COLO668 (cell line): ENCODE measurements around the gene ASCL4.
"Not testable (repeated sequence)": the region's sequence is repeated elsewhere in the genome, so short reads cannot be mapped to it uniquely, and the experiment has no call there.

Source experiments
- DNase-seq: peaks from one replicate; lab custom pipeline; 2025; ENCODE audit not compliant: unreplicated experiment; lab: John Stamatoyannopoulos, UW

ASCL4 gene

GRCh38 chr12:107774349-107775029, at the start of gene ASCL4:
Gene ASCL4, plus strand, starts transcription at chr12:107774704. Its CDS starts 515 bp downstream, at chr12:107775219.
- no peak for DNase-seq

- not testable (repeated sequence) for DNase-seq
These were observed 47.2 kb upstream of the ASCL4 start for GRCh38 chr12:107727327-107727726.

- not testable (repeated sequence) for DNase-seq
These were observed 46.8 kb upstream of the ASCL4 start for GRCh38 chr12:107727742-107728141.

GRCh38 chr12:107730618-107731341, 43.7 kb upstream of the ASCL4 start:
- DNase-seq = no peak

- no peak for DNase-seq
These were observed 43.1 kb upstream of the ASCL4 start for GRCh38 chr12:107731366-107731765.

GRCh38 chr12:107732365-107732764, 42.1 kb upstream of the ASCL4 start:
- no peak for DNase-seq

- no peak for DNase-seq
These were observed 40.4 kb upstream of the ASCL4 start for GRCh38 chr12:107734139-107734538.

- DNase-seq = no peak
These were observed 38.7 kb upstream of the ASCL4 start for GRCh38 chr12:107735763-107736162.

- no peak for DNase-seq
These were observed 37.6 kb upstream of the ASCL4 start for GRCh38 chr12:107736914-107737313.

- no peak for DNase-seq
These were observed 26.0 kb upstream of the ASCL4 start for GRCh38 chr12:107748472-107748871.

- no peak for DNase-seq
These were observed 25.4 kb upstream of the ASCL4 start for GRCh38 chr12:107749083-107749482.

GRCh38 chr12:107759410-107759809, 15.1 kb upstream of the ASCL4 start:
- DNase-seq = peak; percentile 50

GRCh38 chr12:107760207-107760808, 14.2 kb upstream of the ASCL4 start:
- peak; percentile 53 for DNase-seq

- DNase-seq = peak; percentile 99
These were observed 13.5 kb upstream of the ASCL4 start, which contains the start of gene PRDM4 for GRCh38 chr12:107760809-107761501. Gene PRDM4, minus strand, starts transcription at chr12:107761137. Its CDS starts 622 bp downstream, at chr12:107760515.

GRCh38 chr12:107761502-107761904, 13.0 kb upstream of the ASCL4 start:
- peak; percentile 37 for DNase-seq

- DNase-seq = no peak
These were observed 11.6 kb upstream of the ASCL4 start for GRCh38 chr12:107762874-107763273.

GRCh38 chr12:107764626-107765025, 9.9 kb upstream of the ASCL4 start:
- DNase-seq = no peak

GRCh38 chr12:107765316-107765715, 9.2 kb upstream of the ASCL4 start:
- DNase-seq = no peak

- no peak for DNase-seq
These were observed 7.0 kb upstream of the ASCL4 start for GRCh38 chr12:107767466-107767865.

- no peak for DNase-seq
These were observed 703 bp downstream of the ASCL4 start for GRCh38 chr12:107775093-107775721.

GRCh38 chr12:107776171-107776570, 1.7 kb downstream of the ASCL4 start:
- no peak for DNase-seq
